Mucosa of stomach (tissue), 1 donor: ENCODE measurements around the gene CCDC136.

Source experiments
- H3K27me3 ChIP-seq: one replicate; pipeline ENCODE4 v1.7.0; 2013; ENCODE audit warnings: mild to moderate bottlenecking, low read length; ENCODE audit not compliant: control insufficient read depth, insufficient read depth
- H3K36me3 ChIP-seq: one replicate; pipeline ENCODE4 v1.7.0; 2013; ENCODE audit warnings: low read length; ENCODE audit not compliant: control insufficient read depth, insufficient read depth
- H3K4me1 ChIP-seq: one replicate; pipeline ENCODE4 v1.7.0; 2013; ENCODE audit warnings: mild to moderate bottlenecking, low read length; ENCODE audit not compliant: control insufficient read depth, insufficient read depth
- H3K4me3 ChIP-seq: one replicate; pipeline ENCODE4 v1.7.0; 2013; ENCODE audit warnings: low read length
- H3K9ac ChIP-seq: one replicate; pipeline ENCODE4 v1.7.0; 2013; ENCODE audit warnings: mild to moderate bottlenecking, low read length, moderate library complexity
- H3K9me3 ChIP-seq: one replicate; pipeline ENCODE4 v1.7.0; 2013; ENCODE audit warnings: mild to moderate bottlenecking, low read length, moderate library complexity; ENCODE audit not compliant: control insufficient read depth
- donor health status: Pancreatic carcinoma.

CCDC136 gene

DNA sequence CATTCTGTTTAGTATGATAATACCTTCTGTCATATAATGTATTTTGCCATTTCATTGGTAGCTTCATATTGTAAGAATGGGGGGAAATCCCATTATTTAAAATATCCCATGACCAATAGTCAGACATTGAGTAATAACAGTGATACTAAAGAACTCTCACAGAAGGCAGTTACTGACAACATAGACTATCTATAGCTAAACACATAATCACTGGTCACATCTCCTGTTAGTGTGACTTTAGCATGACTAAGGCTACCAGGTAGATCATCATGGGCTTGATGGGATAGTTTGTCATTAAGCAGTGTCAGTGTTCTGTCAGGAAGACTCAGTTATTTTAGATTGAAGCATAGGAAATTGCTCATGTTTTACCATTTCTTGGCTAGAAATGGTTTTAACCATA, 32.5 kb upstream of the CCDC136 start:
- Histone ChIP-seq H3K9me3 (no peaks in the 10 kb centered on the region), H3K27me3 (no peaks in the 10 kb centered on the region), H3K36me3 (peaks cover 5% of the 10 kb centered on the region), H3K9ac (no peak overlapping the region), H3K4me3 (no peak overlapping the region), H3K4me1 (no peaks in the 10 kb centered on the region)

DNA sequence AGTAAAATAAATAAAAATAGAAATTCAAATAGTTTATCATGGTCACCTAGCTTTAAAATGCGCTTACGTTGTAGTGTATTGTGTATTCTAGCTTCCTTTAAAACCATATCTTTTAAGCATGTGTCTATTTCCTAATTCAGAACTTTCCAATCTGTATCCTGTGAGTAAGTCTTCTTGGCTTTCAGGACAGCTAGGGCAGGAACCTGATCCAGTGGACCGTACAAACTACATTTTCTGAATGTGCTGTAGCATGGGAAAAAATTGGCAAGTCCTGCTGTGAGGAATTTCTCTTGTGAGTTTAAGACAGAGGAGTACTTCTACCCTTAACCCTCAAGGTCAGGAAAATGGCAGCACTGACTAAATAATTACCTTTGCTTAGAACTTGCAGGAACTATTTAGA, 28.2 kb upstream of the CCDC136 start:
- no peaks in the 10 kb centered on the region for H3K4me1 ChIP-seq
- no peaks in the 10 kb centered on the region for H3K27me3 ChIP-seq
- no peaks in the 10 kb centered on the region for H3K9me3 ChIP-seq
- no peak overlapping the region for H3K4me3 ChIP-seq
- no peak overlapping the region for H3K9ac ChIP-seq
- peaks cover 3% of the 10 kb centered on the region for H3K36me3 ChIP-seq

DNA sequence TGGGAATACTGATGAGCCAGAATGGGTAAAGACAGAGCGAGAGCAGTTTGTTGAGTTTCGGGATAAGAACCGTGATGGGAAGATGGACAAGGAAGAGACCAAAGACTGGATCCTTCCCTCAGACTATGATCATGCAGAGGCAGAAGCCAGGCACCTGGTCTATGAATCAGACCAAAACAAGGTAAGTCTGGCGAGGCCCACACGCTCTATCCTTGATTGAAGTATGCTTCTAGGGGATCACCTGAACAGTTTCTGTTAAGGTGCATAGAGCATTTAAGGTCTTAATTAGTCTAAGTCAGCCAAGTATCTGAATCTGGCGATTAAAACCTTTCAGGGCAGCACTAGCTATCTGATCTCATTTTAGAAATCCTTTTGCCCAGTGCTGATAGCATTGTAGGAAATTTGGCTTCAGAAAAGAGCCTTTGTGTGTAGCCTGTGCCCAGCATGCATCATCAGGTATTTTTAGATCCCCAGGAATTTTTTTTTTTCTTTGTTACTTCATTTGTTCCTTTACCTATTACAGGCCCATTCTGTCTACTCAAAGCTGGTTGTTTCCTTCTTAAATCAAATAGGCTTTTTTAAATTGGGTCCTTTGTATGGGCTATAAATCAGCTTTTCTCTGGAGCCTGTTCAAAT, 24.2 kb upstream of the CCDC136 start:
- Histone ChIP-seq H3K9me3 (no peaks in the 10 kb centered on the region), H3K4me1 (peaks cover 9% of the 10 kb centered on the region), H3K9ac (no peak overlapping the region), H3K27me3 (no peaks in the 10 kb centered on the region), H3K4me3 (no peak overlapping the region), H3K36me3 (no peaks in the 10 kb centered on the region)

DNA sequence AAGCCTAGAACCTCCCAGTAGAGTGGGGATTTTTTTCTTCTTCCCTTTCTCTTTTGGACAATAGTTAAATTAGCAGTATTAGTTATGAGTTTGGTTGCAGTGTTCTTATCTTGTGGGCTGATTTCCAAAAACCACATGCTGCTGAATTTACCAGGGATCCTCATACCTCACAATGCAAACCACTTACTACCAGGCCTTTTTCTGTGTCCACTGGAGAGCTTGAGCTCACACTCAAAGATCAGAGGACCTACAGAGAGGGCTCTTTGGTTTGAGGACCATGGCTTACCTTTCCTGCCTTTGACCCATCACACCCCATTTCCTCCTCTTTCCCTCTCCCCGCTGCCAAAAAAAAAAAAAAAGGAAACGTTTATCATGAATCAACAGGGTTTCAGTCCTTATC, 21.5 kb upstream of the CCDC136 start:
- Histone ChIP-seq H3K9ac (no peak overlapping the region), H3K4me1 (peaks cover 17% of the 10 kb centered on the region), H3K27me3 (no peaks in the 10 kb centered on the region), H3K4me3 (no peak overlapping the region), H3K9me3 (no peaks in the 10 kb centered on the region), H3K36me3 (no peaks in the 10 kb centered on the region)

DNA sequence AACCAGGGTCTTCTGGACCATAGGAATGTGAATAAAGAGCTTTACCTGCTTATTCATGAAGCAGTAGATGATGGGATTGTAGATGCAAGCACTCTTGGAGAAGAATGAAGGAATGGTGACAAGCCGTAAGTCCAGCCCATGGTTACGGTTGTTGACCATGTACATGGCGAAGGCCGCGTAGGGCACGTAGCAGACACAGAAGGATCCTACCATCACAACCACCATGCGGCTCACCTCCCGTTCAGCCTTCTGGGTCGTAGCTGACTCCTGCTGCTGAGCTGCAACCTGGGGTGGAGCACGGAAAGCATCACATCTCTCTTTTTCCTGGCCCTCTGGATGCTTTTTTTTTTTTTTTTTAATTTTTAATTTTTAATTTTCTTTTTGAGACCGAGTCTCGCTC, 18.2 kb upstream of the CCDC136 start:
- Histone ChIP-seq H3K9me3 (no peaks in the 10 kb centered on the region), H3K9ac (no peak overlapping the region), H3K36me3 (no peaks in the 10 kb centered on the region), H3K27me3 (no peaks in the 10 kb centered on the region), H3K4me3 (no peak overlapping the region), H3K4me1 (peaks cover 21% of the 10 kb centered on the region)

DNA sequence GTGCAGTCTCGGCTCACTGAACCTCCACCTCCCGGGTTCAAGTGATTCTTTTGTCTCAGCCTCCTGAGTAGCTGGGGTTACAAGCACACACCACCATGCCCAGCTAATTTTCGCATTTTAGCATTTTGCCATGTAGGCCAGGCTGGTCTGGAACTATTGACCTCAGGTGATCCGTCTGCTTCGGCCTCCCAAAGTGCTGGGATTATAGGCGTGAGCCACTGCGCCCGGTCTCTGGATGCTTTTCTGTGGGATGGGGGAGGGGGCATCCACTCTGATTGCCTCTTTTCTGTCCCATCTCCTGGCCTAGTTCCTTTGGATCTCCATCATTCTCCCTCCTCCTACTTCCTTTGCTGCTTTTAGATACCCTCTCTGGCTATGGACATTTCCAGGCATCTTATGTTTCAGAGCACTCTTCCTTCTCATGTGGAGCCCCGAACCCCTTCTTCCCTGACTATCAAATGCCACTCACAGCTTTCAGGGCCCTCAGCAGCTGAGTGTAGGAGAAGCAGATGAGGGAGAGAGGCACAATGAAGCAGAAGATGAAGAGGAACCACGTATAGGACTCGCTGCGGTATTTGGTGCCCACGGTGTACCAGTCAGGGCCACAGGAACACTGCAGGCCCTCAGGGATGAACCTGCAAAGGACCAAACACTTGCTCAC, 17.6 kb upstream of the CCDC136 start:
- Histone ChIP-seq H3K4me1 (peaks cover 21% of the 10 kb centered on the region), H3K4me3 (no peak overlapping the region), H3K27me3 (no peaks in the 10 kb centered on the region), H3K36me3 (no peaks in the 10 kb centered on the region), H3K9me3 (no peaks in the 10 kb centered on the region), H3K9ac (no peak overlapping the region)

DNA sequence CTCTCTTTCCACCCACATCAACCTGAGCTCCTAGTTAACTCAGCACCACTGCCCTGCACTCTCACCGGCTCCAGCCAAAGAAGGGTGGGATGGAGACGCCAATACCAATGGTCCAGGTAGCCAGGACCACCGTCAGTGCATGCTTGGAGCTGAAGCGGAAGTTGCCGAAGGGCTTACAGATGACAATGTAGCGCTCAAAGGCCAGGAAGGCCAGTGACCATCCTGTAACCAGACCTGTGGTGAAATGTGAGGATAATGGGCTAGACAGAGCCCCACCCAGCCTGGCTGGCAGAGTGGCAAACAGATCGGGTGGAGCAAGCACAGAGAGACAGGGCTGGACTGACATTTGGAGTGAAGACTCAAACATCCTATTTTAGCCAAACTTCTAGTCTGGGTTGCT, 16.8 kb upstream of the CCDC136 start:
- no peak overlapping the region for H3K4me3 ChIP-seq
- H3K9ac ChIP-seq = no peak overlapping the region
- peaks cover 21% of the 10 kb centered on the region for H3K4me1 ChIP-seq
- no peaks in the 10 kb centered on the region for H3K27me3 ChIP-seq
- H3K9me3 ChIP-seq = no peaks in the 10 kb centered on the region
- no peaks in the 10 kb centered on the region for H3K36me3 ChIP-seq

DNA sequence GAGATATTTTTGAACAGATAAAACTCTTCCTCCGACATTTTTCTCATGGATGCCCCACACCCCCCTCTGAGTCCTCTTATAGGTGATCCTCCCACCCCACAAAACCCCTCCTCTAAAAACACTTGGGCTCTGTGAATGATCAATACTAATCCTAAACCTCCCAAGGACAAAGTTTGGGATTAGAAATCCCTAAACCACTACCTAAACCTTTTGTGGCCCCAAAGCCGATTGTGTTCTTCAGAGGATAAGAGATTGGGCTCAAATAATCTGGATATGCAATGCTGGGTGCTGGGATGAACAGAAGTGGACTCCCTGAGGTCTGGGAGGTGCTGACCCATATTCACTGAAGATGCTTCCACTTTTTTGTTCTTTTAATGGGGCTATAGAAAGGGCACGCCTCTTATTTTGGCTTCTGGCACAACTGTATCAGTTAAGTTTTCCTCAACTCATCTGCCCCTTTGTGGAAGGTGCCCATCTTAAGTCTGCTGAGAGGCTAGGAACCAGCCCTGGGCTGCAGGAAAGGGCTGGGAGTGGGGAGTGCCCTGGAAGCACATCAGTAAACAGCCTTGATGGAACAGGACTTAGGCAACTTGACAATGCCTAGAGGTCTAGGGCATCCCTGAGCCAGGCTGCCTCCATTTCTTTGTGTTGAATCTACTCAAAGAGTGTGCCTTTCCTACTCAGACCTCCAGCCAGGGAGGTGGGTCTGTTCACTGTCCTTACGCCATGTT, 15.9 kb upstream of the CCDC136 start, which contains the start of gene OPN1SW:
OPN1SW (minus strand) TSS at position 51 of the 731 bp plus-strand sequence; CDS start at position 38, 13 bp downstream.
- H3K4me1 ChIP-seq = peaks cover 15% of the 10 kb centered on the region
- H3K9ac ChIP-seq = no peak within 1 kb of the TSS
- H3K4me3 ChIP-seq = no peak within 1 kb of the TSS
- H3K27me3 ChIP-seq = no peaks in the 10 kb centered on the region
- no peaks in the 10 kb centered on the region for H3K9me3 ChIP-seq
- H3K36me3 ChIP-seq = no peaks in the 10 kb centered on the region

DNA sequence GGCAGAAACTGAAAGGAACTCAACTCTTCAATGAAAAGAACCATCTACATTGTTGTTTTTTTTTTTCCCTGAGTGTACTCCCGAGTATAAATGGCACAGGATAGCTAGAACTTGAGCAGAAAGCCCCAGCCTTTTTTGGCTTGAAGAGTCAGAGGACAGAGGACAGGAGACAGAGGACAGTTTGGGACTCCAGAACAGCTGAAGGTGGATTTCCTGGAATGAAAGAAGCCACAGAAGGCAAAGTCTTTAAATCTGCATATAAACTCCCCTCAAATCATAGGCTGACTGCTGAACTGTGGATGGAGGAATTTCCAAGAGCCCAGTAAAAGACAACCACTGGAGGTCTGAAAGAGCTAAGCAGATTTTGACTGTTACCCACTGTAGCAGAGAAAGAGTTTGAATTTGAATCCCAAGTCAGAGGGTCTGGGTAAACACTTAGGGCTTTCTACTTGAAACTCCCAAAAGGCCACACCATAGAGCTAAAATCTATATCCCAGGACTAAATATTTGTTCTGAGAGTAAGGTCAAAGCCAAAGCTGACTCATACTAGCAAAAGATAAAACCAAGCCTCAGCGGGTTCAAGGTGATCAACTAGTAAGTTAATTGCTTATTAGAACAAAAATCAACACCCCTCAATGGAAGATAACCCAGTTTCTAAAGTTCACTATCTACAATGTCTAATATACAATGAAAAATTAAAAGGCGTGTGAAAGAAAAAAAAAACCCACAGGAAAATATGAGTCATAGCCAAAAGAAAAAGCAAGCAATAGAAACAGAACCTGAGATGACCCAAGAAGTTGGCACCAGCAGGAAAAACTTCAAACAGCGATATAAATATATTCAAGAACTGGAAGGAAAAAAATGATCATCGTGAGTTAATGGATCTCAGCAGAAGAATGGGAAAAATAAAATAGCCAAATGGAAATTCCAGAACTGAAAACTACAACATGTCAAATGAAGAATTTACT, 14.3 kb upstream of the CCDC136 start:
- Histone ChIP-seq H3K36me3 (no peaks in the 10 kb centered on the region), H3K4me3 (no peak overlapping the region), H3K4me1 (peaks cover 12% of the 10 kb centered on the region), H3K27me3 (peaks cover 1% of the 10 kb centered on the region), H3K9ac (no peak overlapping the region), H3K9me3 (no peaks in the 10 kb centered on the region)

DNA sequence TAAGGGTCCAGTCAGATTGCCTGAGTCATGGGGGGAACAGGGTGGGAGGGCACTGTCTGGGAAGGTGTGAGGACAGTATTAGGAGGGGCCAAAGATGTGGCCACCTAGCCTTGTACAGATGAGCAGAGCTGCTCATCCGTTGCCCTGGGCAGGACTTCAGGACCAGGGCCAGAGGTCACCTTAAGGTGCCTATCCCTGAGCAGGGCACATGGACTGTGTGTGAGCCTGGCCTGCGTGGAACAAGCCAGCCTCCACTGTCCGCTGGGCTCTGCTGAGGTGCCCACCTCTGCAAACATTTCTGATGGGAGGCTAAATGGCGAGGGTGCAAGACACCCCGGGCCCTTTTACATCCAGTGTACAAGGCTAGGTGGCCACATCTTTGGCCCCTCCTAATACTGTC, 12.8 kb upstream of the CCDC136 start:
- Histone ChIP-seq H3K36me3 (no peaks in the 10 kb centered on the region), H3K27me3 (peaks cover 10% of the 10 kb centered on the region), H3K9me3 (no peaks in the 10 kb centered on the region), H3K4me1 (peaks cover 12% of the 10 kb centered on the region), H3K4me3 (no peak overlapping the region), H3K9ac (no peak overlapping the region)

DNA sequence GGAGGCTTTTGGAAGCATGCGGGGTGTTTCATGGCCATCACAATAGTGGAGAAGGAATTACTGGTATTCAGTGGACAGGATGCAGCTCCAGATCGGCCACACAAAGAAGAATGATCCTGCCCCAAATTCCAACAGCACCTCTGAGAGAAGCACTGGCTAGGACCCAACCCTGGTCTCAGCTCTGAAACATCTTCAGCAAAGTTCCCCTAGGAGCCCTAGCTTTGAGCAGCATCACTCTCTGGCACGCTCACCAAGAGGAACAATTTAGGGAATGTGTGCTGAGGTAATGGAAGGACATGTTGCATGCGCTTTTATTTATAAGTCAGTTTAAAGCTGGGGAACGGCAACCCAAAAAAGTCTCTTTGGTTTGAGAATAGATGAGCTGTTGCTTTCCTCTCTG, 10.6 kb upstream of the CCDC136 start:
- H3K36me3 ChIP-seq = no peaks in the 10 kb centered on the region
- H3K9me3 ChIP-seq = no peaks in the 10 kb centered on the region
- no peaks in the 10 kb centered on the region for H3K4me1 ChIP-seq
- H3K27me3 ChIP-seq = peaks cover 10% of the 10 kb centered on the region
- no peak overlapping the region for H3K9ac ChIP-seq
- no peak overlapping the region for H3K4me3 ChIP-seq
